HEK293T (cell line): Measurements from ENCODE around the gene ACP3.

Experiments
- BHLHE40 ChIP-seq: fragments of 450-650 bp; IDR thresholded peaks from 2 replicates; pipeline ENCODE4 v1.6.1; 2016; ENCODE audit warnings: mild to moderate bottlenecking, moderate library complexity, borderline replicate concordance
- CTBP1 ChIP-seq: fragments of 450-650 bp; IDR thresholded peaks from 2 replicates; pipeline ENCODE4 v1.6.1; 2016; ENCODE audit warnings: borderline replicate concordance
- ELF4 ChIP-seq: fragments of 450-650 bp; IDR thresholded peaks from 2 replicates; pipeline ENCODE4 v1.6.1; 2017; ENCODE audit warnings: antibody characterized with exemption
- FOXA1 ChIP-seq: fragments of 450-650 bp; IDR thresholded peaks from 2 replicates; pipeline ENCODE4 v1.6.1; 2016; ENCODE audit warnings: mild to moderate bottlenecking
- FOXM1 ChIP-seq: fragments of 450-650 bp; IDR thresholded peaks from 2 replicates; pipeline ENCODE4 v1.6.1; 2017; ENCODE audit warnings: mild to moderate bottlenecking, borderline replicate concordance
- HDGF ChIP-seq: fragments of 450-650 bp; IDR thresholded peaks from 2 replicates; pipeline ENCODE4 v1.6.1; 2017; ENCODE audit warnings: antibody characterized with exemption, borderline replicate concordance
- LEF1 ChIP-seq: fragments of 450-650 bp; IDR thresholded peaks from 2 replicates; pipeline ENCODE4 v1.6.1; 2017; ENCODE audit warnings: mild to moderate bottlenecking, borderline replicate concordance
- NFRKB ChIP-seq: fragments of 450-650 bp; IDR thresholded peaks from 2 replicates; pipeline ENCODE4 v1.6.1; 2016; ENCODE audit warnings: mild to moderate bottlenecking, moderate library complexity
- SP1 ChIP-seq: fragments of 450-650 bp; IDR thresholded peaks from 2 replicates; pipeline ENCODE4 v1.6.1; 2017
- SUZ12 ChIP-seq: fragments of 450-650 bp; IDR thresholded peaks from 2 replicates; pipeline ENCODE4 v1.6.1; 2016; ENCODE audit warnings: mild to moderate bottlenecking
- TARDBP ChIP-seq: fragments of 450-650 bp; IDR thresholded peaks from 2 replicates; pipeline ENCODE4 v1.6.1; 2016
- ZNF384 ChIP-seq: fragments of 450-650 bp; IDR thresholded peaks from 2 replicates; pipeline ENCODE4 v1.6.1; 2016
- TF ChIP-seq, protein P1 (sequence below): fragments of 450-650 bp; IDR thresholded peaks from 2 replicates; pipeline ENCODE4 v1.6.1; 2016

GRCh38 chr3:132286035-132286434, 31.2 kb upstream of the ACP3 start:
- TF ChIP-seq SP1 (no peak), SUZ12 (no peak), NFRKB (no peak), FOXM1 (no peak), TARDBP (no peak), CTBP1 (no peak), ZNF384 (no peak), HDGF (no peak), FOXA1 (no peak), LEF1 (no peak), BHLHE40 (no peak), ELF4 (no peak)
- TF ChIP-seq, protein P1, sequence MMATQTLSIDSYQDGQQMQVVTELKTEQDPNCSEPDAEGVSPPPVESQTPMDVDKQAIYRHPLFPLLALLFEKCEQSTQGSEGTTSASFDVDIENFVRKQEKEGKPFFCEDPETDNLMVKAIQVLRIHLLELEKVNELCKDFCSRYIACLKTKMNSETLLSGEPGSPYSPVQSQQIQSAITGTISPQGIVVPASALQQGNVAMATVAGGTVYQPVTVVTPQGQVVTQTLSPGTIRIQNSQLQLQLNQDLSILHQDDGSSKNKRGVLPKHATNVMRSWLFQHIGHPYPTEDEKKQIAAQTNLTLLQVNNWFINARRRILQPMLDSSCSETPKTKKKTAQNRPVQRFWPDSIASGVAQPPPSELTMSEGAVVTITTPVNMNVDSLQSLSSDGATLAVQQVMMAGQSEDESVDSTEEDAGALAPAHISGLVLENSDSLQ: no peak
